ENCODE data around the gene ZBTB16.

GRCh38 chr11:114273890-114274635, 214.6 kb downstream of the ZBTB16 start:
- TF ChIP-seq CTCF (IDR thresholded peaks at IDR 0.05) (no peak), EZH2 (IDR thresholded peaks at IDR 0.05) (no peak)

Measured in neural progenitor cell (in vitro differentiated cells).